OCI-LY7 (cell line): ENCODE measurements around the gene PIWIL1. TPM values are rescaled to one million over a fixed set of nuclear protein-coding genes. Genes with fewer than 3 reads are reported as not detected.

Source experiments
- BruUV-seq: library from RNA; stranded (reverse); fragments of 400-500 nt; replicated peaks from 2 replicates; lab custom pipeline; 2021; lab: Mats Ljungman, UMichigan
- CTCF ChIA-PET: fragments of 300-600 bp; sonication (Branson Sonifier 250); formaldehyde crosslinking; loops from one replicate; lab custom pipeline; 2022; ENCODE audit warnings: antibody characterized with exemption; ENCODE audit not compliant: unreplicated experiment; lab: Charles Lee
- POLR2A ChIA-PET: fragments of 300-600 bp; sonication (Branson Sonifier 250); formaldehyde crosslinking; loops from one replicate; lab custom pipeline; 2022; ENCODE audit warnings: antibody characterized with exemption; lab: Charles Lee
- DNase-seq: peaks from one replicate; pipeline ENCODE4 v3.0.0-alpha.2; 2015; ENCODE audit warnings: low spot score
- H2AFZ ChIP-seq: fragments of 200-600 bp; sonication (generic), shearing (Covaris generic); 2 replicates; pipeline ENCODE4 v1.6.1; 2014; ENCODE audit warnings: mild to moderate bottlenecking, antibody characterized with exemption, low read length, moderate library complexity
- H3K27ac ChIP-seq: fragments of 200-600 bp; sonication (generic); 2 replicates; pipeline ENCODE4 v1.5.1; 2014; ENCODE audit warnings: mixed run types, low read depth, mild to moderate bottlenecking, moderate library complexity, low read length, inconsistent platforms; ENCODE audit not compliant: poor library complexity, severe bottlenecking
- H3K36me3 ChIP-seq: fragments of 200-600 bp; sonication (generic); 2 replicates; pipeline ENCODE4 v1.6.1; 2014; ENCODE audit warnings: mild to moderate bottlenecking, antibody characterized with exemption, low read length, moderate library complexity, mixed read lengths; ENCODE audit not compliant: insufficient read depth
- H3K4me1 ChIP-seq: fragments of 200-600 bp; sonication (generic); 2 replicates; pipeline ENCODE4 v1.5.1; 2014; ENCODE audit warnings: mild to moderate bottlenecking, low read length; ENCODE audit not compliant: insufficient read depth, poor library complexity, severe bottlenecking
- H3K4me2 ChIP-seq: fragments of 200-600 bp; sonication (generic); 2 replicates; pipeline ENCODE4 v1.6.1; 2014; ENCODE audit warnings: mild to moderate bottlenecking, low read length
- H3K4me3 ChIP-seq: fragments of 200-600 bp; sonication (generic); 2 replicates; pipeline ENCODE4 v1.5.1; 2014; ENCODE audit warnings: mild to moderate bottlenecking, low read depth, low read length; ENCODE audit not compliant: poor library complexity, severe bottlenecking
- H3K79me2 ChIP-seq: fragments of 200-600 bp; sonication (generic); 2 replicates; pipeline ENCODE4 v1.6.1; 2016; ENCODE audit warnings: low read depth, mild to moderate bottlenecking, low read length, moderate library complexity, mixed read lengths; ENCODE audit not compliant: insufficient read depth
- H3K9me2 ChIP-seq: fragments of 200-600 bp; sonication (generic); 2 replicates; pipeline ENCODE4 v1.6.1; 2016; ENCODE audit warnings: mild to moderate bottlenecking, low read length, mixed read lengths; ENCODE audit not compliant: insufficient read depth
- H3K9me3 ChIP-seq: fragments of 200-600 bp; sonication (generic); 2 replicates; pipeline ENCODE4 v1.6.1; 2014; ENCODE audit warnings: mild to moderate bottlenecking, mixed run types, low read length, mixed read lengths
- H4K20me1 ChIP-seq: fragments of 200-600 bp; sonication (generic); 2 replicates; pipeline ENCODE4 v1.6.1; 2014; ENCODE audit warnings: mild to moderate bottlenecking, antibody characterized with exemption, low read length, moderate library complexity, mixed read lengths; ENCODE audit not compliant: insufficient read depth
- EZH2phosphoT487 ChIP-seq: fragments of 200-600 bp; sonication (generic); IDR thresholded peaks from 2 replicates; pipeline ENCODE4 v1.6.1; 2018; ENCODE audit warnings: low read depth, borderline replicate concordance, mild to moderate bottlenecking, mixed run types, antibody characterized with exemption, low read length, moderate library complexity, mixed read lengths
- intact Hi-C: fragments of 100-400 bp; cut with micrococcal nuclease; formaldehyde crosslinking; loops from one replicate; pipeline ENCODE4 v1.10.0; 2022; ENCODE audit not compliant: unreplicated experiment
- total RNA-seq, 2 experiments: library from RNA; depleted of rRNA in 1 of 2; stranded (reverse); fragments of >200 nt in 1 of 2; shearing (Covaris generic) in 1 of 2; gene quantifications; 2 replicates each; pipeline ENCODE4 v1.2.3, GENCODE V29; 2014 to 2022
- TF ChIP-seq, protein P1 (sequence below): fragments of 200-600 bp; sonication (generic); conservative IDR thresholded peaks from 2 replicates; pipeline ENCODE4 v1.5.1; 2014; ENCODE audit warnings: mild to moderate bottlenecking, antibody characterized with exemption, low read length, moderate library complexity, mixed read lengths

Gene PIWIL1
- total RNA-seq, 2 experiments from 2014 or later = not detected

DNA sequence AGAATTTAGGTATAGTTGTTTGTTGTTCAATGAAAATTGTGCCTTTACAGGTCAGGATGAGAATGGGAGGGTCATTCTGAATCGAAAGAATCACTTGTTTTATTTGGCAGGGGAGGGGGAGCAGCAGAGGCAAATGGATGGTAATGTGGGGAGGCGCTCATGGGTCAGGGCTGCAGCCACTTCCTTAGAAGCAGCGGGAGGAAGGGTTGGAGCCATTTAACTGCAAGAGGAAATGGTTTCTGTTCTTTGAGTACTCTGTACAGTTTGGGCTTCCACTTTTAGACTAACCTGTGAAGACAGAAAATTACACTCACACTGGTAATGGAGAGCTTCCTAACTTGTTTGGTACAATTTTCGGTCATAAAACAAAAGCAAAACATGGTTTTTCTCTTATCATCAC is 57.2 kb downstream of the PIWIL1 start:
- Histone ChIP-seq H2AFZ (no peak overlapping the region), H3K36me3 (no peaks in the 10 kb centered on the region), H3K27ac (no peak overlapping the region), H3K9me2 (no peaks in the 10 kb centered on the region), H3K4me1 (no peaks in the 10 kb centered on the region), H3K9me3 (no peaks in the 10 kb centered on the region), H4K20me1 (no peaks in the 10 kb centered on the region), H3K4me2 (no peak overlapping the region), H3K79me2 (no peaks in the 10 kb centered on the region), H3K4me3 (no peak overlapping the region)
- intact Hi-C loops = no loop called here
- POLR2A ChIA-PET = interaction anchor here (1.0 kb wide), 1 partner anchor 44 kb away, joined by 3 read pairs; no protein-coding TSS in a partner anchor
- CTCF ChIA-PET = no interaction called here
- BruUV-seq = no TSS peak
- no peak for DNase-seq
- TF ChIP-seq, protein P1, sequence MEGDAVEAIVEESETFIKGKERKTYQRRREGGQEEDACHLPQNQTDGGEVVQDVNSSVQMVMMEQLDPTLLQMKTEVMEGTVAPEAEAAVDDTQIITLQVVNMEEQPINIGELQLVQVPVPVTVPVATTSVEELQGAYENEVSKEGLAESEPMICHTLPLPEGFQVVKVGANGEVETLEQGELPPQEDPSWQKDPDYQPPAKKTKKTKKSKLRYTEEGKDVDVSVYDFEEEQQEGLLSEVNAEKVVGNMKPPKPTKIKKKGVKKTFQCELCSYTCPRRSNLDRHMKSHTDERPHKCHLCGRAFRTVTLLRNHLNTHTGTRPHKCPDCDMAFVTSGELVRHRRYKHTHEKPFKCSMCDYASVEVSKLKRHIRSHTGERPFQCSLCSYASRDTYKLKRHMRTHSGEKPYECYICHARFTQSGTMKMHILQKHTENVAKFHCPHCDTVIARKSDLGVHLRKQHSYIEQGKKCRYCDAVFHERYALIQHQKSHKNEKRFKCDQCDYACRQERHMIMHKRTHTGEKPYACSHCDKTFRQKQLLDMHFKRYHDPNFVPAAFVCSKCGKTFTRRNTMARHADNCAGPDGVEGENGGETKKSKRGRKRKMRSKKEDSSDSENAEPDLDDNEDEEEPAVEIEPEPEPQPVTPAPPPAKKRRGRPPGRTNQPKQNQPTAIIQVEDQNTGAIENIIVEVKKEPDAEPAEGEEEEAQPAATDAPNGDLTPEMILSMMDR = no peak
- TF ChIP-seq EZH2phosphoT487 = no peak

DNA sequence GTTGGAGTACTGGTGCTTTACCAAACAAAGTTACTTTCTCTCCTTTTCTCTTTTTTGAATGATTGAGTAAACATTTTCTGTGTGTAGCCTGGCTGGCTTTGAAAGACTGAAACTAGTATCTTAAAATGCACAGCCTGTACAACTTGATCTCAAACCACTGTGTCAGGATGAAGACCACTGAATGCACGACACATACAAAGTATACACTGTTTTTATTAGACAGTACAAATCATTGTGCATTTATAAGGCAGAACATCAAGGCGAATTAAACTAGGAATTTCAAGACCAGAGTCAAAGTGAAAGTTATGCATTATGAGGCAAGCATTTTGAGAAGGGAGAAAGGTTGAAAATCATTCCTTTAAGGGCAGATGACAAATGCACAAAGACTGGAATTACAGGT is 59.0 kb downstream of the PIWIL1 start:
- H2AFZ ChIP-seq = no peak overlapping the region
- H3K4me1 ChIP-seq = no peaks in the 10 kb centered on the region
- H3K27ac ChIP-seq = no peak overlapping the region
- H3K79me2 ChIP-seq = no peaks in the 10 kb centered on the region
- ChIA-PET CTCF (no interaction called here), POLR2A (no interaction called here)
- intact Hi-C loops = no loop called here
- no peaks in the 10 kb centered on the region for H3K9me3 ChIP-seq
- H3K4me3 ChIP-seq = no peak overlapping the region
- no peaks in the 10 kb centered on the region for H3K9me2 ChIP-seq
- TF ChIP-seq, protein P1 = no peak
- no peak for TF ChIP-seq EZH2phosphoT487
- no peaks in the 10 kb centered on the region for H3K36me3 ChIP-seq
- H3K4me2 ChIP-seq = no peak overlapping the region
- BruUV-seq = no TSS peak
- no peaks in the 10 kb centered on the region for H4K20me1 ChIP-seq
- no peak for DNase-seq

DNA sequence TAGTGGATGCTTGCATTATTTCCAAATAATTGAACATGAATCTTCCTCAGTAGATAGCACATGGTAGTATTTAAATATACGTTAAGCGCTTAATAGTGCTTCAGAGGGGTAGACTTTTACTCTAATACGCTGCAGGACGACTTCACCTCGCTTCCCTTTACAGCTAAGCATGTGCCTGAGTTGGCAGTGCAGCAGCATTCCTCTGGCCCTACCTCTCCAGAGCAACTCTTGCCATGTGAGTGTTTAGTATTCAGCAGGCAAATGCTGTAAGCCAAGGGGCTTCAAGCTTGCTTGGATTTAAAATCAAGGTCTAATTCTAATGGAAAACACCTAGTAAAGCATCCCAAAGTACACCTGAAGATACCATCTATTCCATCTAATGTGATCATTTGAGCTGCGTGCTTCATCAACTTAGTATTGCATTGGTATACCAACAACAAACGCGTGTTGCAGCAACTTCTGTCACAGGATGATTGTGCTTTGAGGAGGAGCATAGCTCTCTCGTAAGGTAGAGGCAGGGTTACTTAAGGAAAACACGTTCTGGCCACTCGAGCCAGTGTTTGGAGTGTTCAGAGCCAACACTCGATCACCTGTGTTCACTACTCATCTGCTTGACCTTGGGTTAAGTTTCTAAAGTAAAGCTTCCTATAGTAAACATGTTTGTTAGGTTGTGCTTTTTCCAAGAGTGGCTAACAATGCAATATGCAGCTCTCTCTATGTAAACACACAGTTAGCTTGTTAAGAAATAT is 60.6 kb downstream of the PIWIL1 start:
- intact Hi-C loops = no loop called here
- BruUV-seq = no TSS peak
- H3K4me2 ChIP-seq = no peak overlapping the region
- no peaks in the 10 kb centered on the region for H3K79me2 ChIP-seq
- H2AFZ ChIP-seq = no peak overlapping the region
- H3K9me2 ChIP-seq = no peaks in the 10 kb centered on the region
- no peak for DNase-seq
- no peaks in the 10 kb centered on the region for H4K20me1 ChIP-seq
- CTCF ChIA-PET = no interaction called here
- no peaks in the 10 kb centered on the region for H3K4me1 ChIP-seq
- no peak for TF ChIP-seq EZH2phosphoT487
- TF ChIP-seq, protein P1 = no peak
- no peaks in the 10 kb centered on the region for H3K36me3 ChIP-seq
- H3K4me3 ChIP-seq = no peak overlapping the region
- no peak overlapping the region for H3K27ac ChIP-seq
- H3K9me3 ChIP-seq = no peaks in the 10 kb centered on the region
- POLR2A ChIA-PET = no interaction called here
